PC-3 (cell line): ENCODE results near the gene PLXNC1. TPM values are rescaled to one million over a fixed set of nuclear protein-coding genes. Genes with fewer than 3 reads are reported as not detected.

Experiments used
- ATAC-seq: fragments of 200-7000 bp; cut with Tn5 transposase; 2 replicates; pipeline ENCODE4 v1.9.1; 2020; ENCODE audit warnings: mild to moderate bottlenecking, moderate library complexity
- BruUV-seq: library from RNA; stranded (reverse); fragments of 400-500 nt; replicated peaks from 2 replicates; lab custom pipeline; 2021; lab: Mats Ljungman, UMichigan
- CTCF ChIA-PET: fragments of 300-600 bp; sonication (Branson Sonifier 250); formaldehyde crosslinking; loops from one replicate; lab custom pipeline; 2022; ENCODE audit warnings: antibody characterized with exemption; lab: Charles Lee
- POLR2A ChIA-PET: fragments of 300-600 bp; sonication (Branson Sonifier 250); formaldehyde crosslinking; loops from one replicate; lab custom pipeline; 2022; ENCODE audit warnings: antibody characterized with exemption; ENCODE audit not compliant: unreplicated experiment; lab: Charles Lee
- DNase-seq: peaks from one replicate; pipeline ENCODE4 v3.0.0-alpha.2; 2015
- H2AFZ ChIP-seq: fragments of 300-600 bp; sonication (generic); 2 replicates; pipeline ENCODE4 v1.6.0; 2016; ENCODE audit warnings: antibody characterized with exemption, low read length
- H3F3A ChIP-seq: fragments of 300-600 bp; sonication (generic); one replicate; pipeline ENCODE4 v1.6.0; 2017; ENCODE audit warnings: antibody characterized with exemption, low read length, control low read depth, mild to moderate bottlenecking; ENCODE audit not compliant: unreplicated experiment
- H3K27ac ChIP-seq: fragments of 300-600 bp; sonication (generic); 2 replicates; pipeline ENCODE4 v1.5.1; 2016; ENCODE audit warnings: mild to moderate bottlenecking, low read length
- H3K27me3 ChIP-seq: fragments of 300-600 bp; sonication (generic); 2 replicates; pipeline ENCODE4 v1.6.1; 2016; ENCODE audit warnings: low read length, mixed read lengths
- H3K36me3 ChIP-seq: fragments of 300-600 bp; sonication (generic); 2 replicates; pipeline ENCODE4 v1.6.1; 2016; ENCODE audit warnings: low read depth, mixed run types, low read length, mixed read lengths
- H3K4me1 ChIP-seq: fragments of 300-600 bp; sonication (generic); 2 replicates; pipeline ENCODE4 v1.5.1; 2016; ENCODE audit warnings: low read length; ENCODE audit not compliant: insufficient read depth
- H3K4me2 ChIP-seq: fragments of 300-600 bp; sonication (generic); 2 replicates; pipeline ENCODE4 v1.6.0; 2016; ENCODE audit warnings: low read length
- H3K4me3 ChIP-seq: fragments of 300-600 bp; sonication (generic); 2 replicates; pipeline ENCODE4 v1.5.1; 2016; ENCODE audit warnings: mild to moderate bottlenecking, low read length, mixed read lengths
- H3K79me2 ChIP-seq: fragments of 300-600 bp; sonication (generic); 2 replicates; pipeline ENCODE4 v1.6.1; 2017; ENCODE audit warnings: low read length, mixed read lengths
- H3K9ac ChIP-seq: fragments of 300-600 bp; sonication (generic); 2 replicates; pipeline ENCODE4 v1.6.0; 2016; ENCODE audit warnings: mild to moderate bottlenecking, low read length
- H3K9me2 ChIP-seq: fragments of 300-600 bp; sonication (generic); replicated peaks from 2 replicates; pipeline ENCODE4 v1.6.1; 2016; ENCODE audit warnings: mixed run types, low read length, mixed read lengths
- H3K9me3 ChIP-seq: fragments of 300-600 bp; sonication (generic); 2 replicates; pipeline ENCODE4 v1.6.1; 2016; ENCODE audit warnings: low read length, mixed read lengths
- H4K20me1 ChIP-seq: fragments of 300-600 bp; sonication (generic); 2 replicates; pipeline ENCODE4 v1.6.1; 2016; ENCODE audit warnings: low read length, mixed read lengths
- EZH2 ChIP-seq: fragments of 300-600 bp; sonication (generic); IDR thresholded peaks from one replicate; pipeline ENCODE4 v1.6.1; 2017; ENCODE audit warnings: antibody characterized with exemption, mild to moderate bottlenecking, low read length; ENCODE audit not compliant: unreplicated experiment
- EZH2phosphoT487 ChIP-seq: fragments of 300-600 bp; sonication (generic); IDR thresholded peaks from 2 replicates; pipeline ENCODE4 v1.6.1; 2018; ENCODE audit warnings: mild to moderate bottlenecking, antibody characterized with exemption, low read length, borderline replicate concordance
- intact Hi-C: fragments of 100-400 bp; cut with micrococcal nuclease; formaldehyde crosslinking; loops from 2 replicates; pipeline ENCODE4 v1.9.0; 2023
- total RNA-seq: library from RNA; depleted of rRNA; stranded (reverse); fragments of >200 nt; gene quantifications from 2 replicates; pipeline ENCODE4 v1.2.3, GENCODE V29; 2014
- TF ChIP-seq, protein P1 (sequence below): fragments of 300-600 bp; sonication (generic); conservative IDR thresholded peaks from 2 replicates; pipeline ENCODE4 v1.5.1; 2017; ENCODE audit warnings: antibody characterized with exemption, low read depth, mild to moderate bottlenecking, low read length

PLXNC1 gene
- total RNA-seq, 1 experiment from 2014 or later = 0.15 TPM

DNA sequence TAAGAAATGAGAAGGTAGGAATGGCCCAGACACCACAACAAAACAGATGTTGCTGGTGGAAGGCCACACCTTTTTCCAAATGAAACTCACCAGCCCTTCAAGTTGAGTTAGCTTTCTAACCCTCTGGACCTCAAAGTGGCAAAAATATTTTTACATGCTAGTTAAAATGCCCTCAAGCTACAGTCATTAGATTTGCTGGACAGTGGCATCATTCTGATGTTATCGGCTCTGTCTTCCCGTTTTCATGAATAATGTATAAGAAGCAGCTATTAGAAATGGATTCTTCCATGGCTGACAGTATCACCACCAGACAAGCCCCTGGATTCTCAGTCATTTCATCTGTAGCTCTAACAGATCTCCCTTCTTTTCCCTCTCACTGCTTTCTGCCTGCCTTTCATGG is 37.1 kb upstream of the PLXNC1 start:
- H3K4me2 ChIP-seq = no peak overlapping the region
- H3K9me2 ChIP-seq = no peaks in the 10 kb centered on the region
- H3K36me3 ChIP-seq = no peaks in the 10 kb centered on the region
- TF ChIP-seq EZH2phosphoT487 (no peak), EZH2 (no peak)
- TF ChIP-seq, protein P1, sequence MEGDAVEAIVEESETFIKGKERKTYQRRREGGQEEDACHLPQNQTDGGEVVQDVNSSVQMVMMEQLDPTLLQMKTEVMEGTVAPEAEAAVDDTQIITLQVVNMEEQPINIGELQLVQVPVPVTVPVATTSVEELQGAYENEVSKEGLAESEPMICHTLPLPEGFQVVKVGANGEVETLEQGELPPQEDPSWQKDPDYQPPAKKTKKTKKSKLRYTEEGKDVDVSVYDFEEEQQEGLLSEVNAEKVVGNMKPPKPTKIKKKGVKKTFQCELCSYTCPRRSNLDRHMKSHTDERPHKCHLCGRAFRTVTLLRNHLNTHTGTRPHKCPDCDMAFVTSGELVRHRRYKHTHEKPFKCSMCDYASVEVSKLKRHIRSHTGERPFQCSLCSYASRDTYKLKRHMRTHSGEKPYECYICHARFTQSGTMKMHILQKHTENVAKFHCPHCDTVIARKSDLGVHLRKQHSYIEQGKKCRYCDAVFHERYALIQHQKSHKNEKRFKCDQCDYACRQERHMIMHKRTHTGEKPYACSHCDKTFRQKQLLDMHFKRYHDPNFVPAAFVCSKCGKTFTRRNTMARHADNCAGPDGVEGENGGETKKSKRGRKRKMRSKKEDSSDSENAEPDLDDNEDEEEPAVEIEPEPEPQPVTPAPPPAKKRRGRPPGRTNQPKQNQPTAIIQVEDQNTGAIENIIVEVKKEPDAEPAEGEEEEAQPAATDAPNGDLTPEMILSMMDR = no peak
- ChIA-PET CTCF (no interaction called here), POLR2A (no interaction called here)
- no peak for ATAC-seq
- intact Hi-C loops = no loop called here
- H3K79me2 ChIP-seq = no peaks in the 10 kb centered on the region
- DNase-seq = no peak
- H4K20me1 ChIP-seq = no peaks in the 10 kb centered on the region
- H3K9me3 ChIP-seq = no peaks in the 10 kb centered on the region
- no peak overlapping the region for H3K4me3 ChIP-seq
- no peak overlapping the region for H3K27ac ChIP-seq
- no peak overlapping the region for H3K9ac ChIP-seq
- BruUV-seq = no TSS peak
- H3K4me1 ChIP-seq = no peaks in the 10 kb centered on the region; the same call in 1 of the 2 replicates
- H3K27me3 ChIP-seq = no peaks in the 10 kb centered on the region
- H2AFZ ChIP-seq = no peak overlapping the region
- H3F3A ChIP-seq = no peaks in the 10 kb centered on the region

DNA sequence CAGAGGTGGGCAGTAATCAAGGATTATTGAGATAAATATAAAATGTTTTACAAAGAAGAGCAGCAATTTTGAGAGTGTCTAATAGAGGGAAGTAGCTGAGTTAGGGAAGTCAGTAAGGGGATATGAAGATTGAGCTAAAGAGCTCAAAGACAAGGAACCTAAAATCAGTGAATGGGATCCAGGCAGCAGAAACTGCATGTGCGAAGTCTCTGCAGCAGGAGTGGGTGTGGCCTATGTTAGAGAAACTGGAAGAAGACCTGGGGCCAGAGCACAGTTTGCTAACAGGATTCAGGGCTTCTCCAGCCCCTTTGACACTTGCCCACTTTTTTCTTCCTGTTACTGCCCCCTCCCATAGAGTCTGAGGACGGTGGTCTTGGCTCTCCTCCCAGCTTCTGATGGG is 36.3 kb upstream of the PLXNC1 start:
- Histone ChIP-seq H3K79me2 (no peaks in the 10 kb centered on the region), H3K9me3 (no peaks in the 10 kb centered on the region), H3K4me3 (no peak overlapping the region), H3K27ac (no peak overlapping the region), H3K36me3 (no peaks in the 10 kb centered on the region), H3K27me3 (no peaks in the 10 kb centered on the region), H3K4me2 (no peak overlapping the region), H4K20me1 (no peaks in the 10 kb centered on the region), H3F3A (no peaks in the 10 kb centered on the region), H3K9me2 (no peaks in the 10 kb centered on the region), H3K4me1 (no peaks in the 10 kb centered on the region; the same call in 1 of the 2 replicates), H3K9ac (no peak overlapping the region), H2AFZ (no peak overlapping the region)
- BruUV-seq = no TSS peak
- ChIA-PET CTCF (interaction anchor here (1.5 kb wide), 1 partner anchor 10 kb away, joined by 3 read pairs; no protein-coding TSS in a partner anchor), POLR2A (no interaction called here)
- DNase-seq = no peak
- TF ChIP-seq EZH2phosphoT487 (no peak), EZH2 (no peak)
- TF ChIP-seq, protein P1 = no peak
- no peak for ATAC-seq
- intact Hi-C loops = no loop called here

DNA sequence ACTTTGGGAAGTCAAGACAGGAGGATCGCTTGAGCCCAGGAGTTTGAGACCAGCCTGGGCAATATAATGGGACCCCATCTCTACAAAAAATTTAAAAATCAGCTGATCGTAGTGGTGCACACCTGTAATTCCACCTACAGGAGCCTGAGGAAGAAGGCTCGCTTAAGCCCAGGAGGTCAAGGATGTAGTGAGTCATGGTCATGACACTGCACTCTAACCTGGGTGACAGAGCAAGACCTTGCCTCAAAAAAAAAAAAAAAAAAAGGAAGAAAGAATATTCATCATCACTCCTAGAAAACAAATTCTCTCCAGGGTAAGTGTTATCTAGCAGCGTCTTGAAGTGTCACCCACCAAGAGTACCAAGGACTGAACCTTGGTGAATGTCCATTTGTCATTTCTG is 34.2 kb upstream of the PLXNC1 start:
- ATAC-seq = no peak
- Histone ChIP-seq H4K20me1 (no peaks in the 10 kb centered on the region), H3K4me3 (no peak overlapping the region), H2AFZ (no peak overlapping the region), H3K9me3 (no peaks in the 10 kb centered on the region), H3F3A (no peaks in the 10 kb centered on the region), H3K4me2 (no peak overlapping the region), H3K27me3 (no peaks in the 10 kb centered on the region), H3K27ac (no peak overlapping the region), H3K9ac (no peak overlapping the region), H3K4me1 (no peaks in the 10 kb centered on the region; the same call in 1 of the 2 replicates), H3K79me2 (no peaks in the 10 kb centered on the region), H3K9me2 (no peaks in the 10 kb centered on the region), H3K36me3 (no peaks in the 10 kb centered on the region)
- ChIA-PET POLR2A (no interaction called here), CTCF (interaction anchor here (0.6 kb wide), 1 partner anchor 1183 kb away, joined by 3 read pairs; no protein-coding TSS in a partner anchor)
- TF ChIP-seq EZH2phosphoT487 = no peak
- BruUV-seq = no TSS peak
- no peak for DNase-seq
- intact Hi-C loops = no loop called here
